COR-L47 (cell line): Measurements from ENCODE around the gene CFAP210.

Source experiments
- DNase-seq: peaks from one replicate; lab custom pipeline; 2025; lab: John Stamatoyannopoulos, UW

Gene CFAP210

GRCh38 chr2:169694113-169694893 lies at the start of gene CFAP210, which contains the start of gene PHOSPHO2:
Gene CFAP210 (minus strand): TSS chr2:169694405. CDS start chr2:169694327, 78 bp downstream.
Gene PHOSPHO2 (plus strand): TSS chr2:169694469. CDS start chr2:169700972, 6,503 bp downstream.
- peak; percentile 95 for DNase-seq

GRCh38 chr2:169743549-169743948 lies 49.3 kb upstream of the CFAP210 start:
- DNase-seq = no peak

DNA sequence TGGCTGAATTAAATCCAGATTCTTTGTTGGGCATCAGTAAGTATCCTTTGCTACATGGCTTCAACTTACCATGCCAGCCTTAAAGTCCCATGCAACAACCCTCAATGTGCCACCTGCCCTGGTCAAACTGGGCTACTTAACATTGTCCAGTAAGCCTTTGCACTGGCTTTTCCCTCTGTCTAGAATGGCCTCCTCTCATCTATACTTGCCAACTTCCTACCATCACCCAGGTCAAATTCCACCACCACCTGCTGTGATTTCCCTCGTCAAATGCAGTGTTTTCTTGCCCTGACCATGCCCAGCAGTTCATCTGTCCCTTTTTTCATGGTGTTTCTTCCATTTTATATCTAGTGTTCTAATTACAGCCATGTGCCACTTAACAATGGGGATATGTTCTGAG lies 45.1 kb upstream of the CFAP210 start:
- DNase-seq = no peak

GRCh38 chr2:169738566-169739229 lies 44.5 kb upstream of the CFAP210 start:
- no peak for DNase-seq

DNA sequence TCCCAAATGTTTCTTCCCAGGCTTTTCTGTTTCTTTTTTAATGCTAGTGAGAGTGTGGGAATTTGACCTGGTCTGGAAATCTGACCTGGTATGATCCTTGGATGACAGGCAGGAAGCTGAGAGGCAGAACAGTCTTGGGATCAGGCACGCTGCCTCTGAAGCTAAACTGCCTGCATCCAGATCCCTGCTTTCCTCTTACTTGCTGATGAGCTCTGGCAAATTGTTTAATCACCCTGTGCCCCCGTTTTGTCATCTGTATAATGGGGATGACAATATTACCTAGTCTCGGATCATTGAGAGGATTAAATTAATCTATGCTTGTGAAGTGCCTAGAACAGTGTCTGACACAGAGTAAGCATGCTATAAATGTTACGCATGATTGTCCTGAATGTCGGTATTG lies 42.7 kb upstream of the CFAP210 start:
- no peak for DNase-seq

- no peak for DNase-seq
Measured at GRCh38 chr2:169735623-169736022, 41.4 kb upstream of the CFAP210 start.

- peak; percentile 48 for DNase-seq
Measured at GRCh38 chr2:169734169-169734847, 40.1 kb upstream of the CFAP210 start.

DNA sequence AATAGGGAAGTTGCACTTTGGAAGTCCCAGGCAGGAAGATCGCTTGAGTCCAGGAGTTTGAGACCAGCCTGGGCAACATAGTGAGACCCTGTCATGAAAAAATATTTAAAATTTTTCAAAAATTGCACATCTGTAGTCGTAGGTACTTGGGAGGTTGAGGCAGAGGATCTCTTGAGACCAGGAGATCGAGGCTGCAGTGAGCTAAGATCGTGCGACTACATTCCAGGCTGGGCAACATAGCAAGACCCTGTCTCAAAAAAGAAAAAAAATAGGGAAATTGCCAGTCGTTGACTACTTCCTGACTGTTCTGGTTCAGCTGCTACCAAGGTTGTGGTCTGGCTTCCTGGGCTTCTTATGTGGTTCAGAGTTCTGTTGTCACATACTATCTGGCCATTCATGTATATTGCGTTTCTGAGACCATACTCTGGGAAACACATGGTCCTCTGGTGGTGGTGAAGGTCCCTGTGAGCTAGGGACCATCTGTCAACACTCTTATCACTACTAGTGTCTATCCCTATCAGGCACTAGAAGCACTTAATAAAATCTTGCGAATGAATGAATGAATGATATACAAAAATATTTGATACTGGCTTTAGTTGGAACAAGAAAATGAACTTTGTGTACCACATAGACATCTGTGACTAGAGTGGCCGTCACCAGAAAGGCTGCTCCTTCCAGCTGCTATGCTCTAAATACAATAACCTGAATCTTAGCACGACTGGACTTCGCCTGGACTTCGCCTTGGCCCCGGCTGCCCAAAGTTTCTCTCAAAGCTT lies 38.6 kb upstream of the CFAP210 start:
- DNase-seq = no peak

DNA sequence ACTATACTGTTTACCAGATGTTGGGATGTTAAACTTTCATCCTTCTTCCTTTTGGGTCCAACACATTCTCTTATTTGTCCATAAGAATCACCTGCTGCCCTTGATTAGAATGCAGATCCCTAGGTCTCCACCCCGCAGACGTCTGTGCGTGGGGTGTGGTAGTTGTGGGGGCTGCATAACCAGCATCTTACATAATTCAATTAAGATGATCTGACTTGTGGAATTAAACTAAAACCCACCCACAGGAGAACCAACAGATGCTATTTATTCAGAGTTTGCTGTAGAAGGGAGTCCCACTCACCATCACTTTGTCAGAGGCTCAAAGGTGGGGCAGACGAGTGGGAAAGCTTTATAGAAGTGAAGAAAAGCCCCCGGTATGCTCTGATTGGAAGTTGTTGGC lies 37.9 kb upstream of the CFAP210 start:
- DNase-seq = no peak

DNA sequence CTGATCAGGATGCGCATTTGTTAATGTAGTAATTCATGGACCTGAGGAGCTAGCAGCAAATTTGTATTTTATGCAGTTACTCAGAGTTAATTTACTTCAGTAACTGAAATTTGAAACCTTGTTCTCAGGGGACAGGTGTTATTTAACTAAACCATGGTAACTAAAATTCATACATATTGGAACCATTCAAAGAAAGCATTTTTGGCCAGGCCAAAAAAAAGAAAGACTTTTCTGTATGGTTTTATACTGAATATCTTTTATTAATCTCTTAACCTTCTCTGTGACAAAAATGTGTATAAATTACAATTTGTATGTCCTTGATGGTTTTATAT lies 35.0 kb upstream of the CFAP210 start:
- DNase-seq = no peak

DNA sequence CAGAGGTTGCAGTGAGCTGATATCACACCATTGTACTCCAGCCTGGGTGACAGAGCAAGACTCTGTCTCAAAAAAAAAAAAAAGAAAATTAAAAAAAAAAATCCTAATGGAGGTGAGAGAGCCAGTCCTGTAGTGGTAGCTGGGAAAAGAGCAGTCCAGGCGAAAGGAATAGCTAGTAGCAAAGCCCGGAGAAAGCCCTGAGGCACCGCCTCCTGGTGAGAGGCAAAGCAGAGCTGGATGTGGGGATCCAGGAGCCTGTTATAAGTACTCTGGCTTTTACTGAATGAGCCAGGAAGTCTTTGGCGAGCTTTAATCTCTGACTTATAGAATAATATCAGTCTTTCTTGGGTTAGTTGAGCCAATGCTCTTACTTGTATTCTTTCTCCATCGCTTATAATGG lies 32.9 kb upstream of the CFAP210 start:
- DNase-seq = no peak

- DNase-seq = no peak
Measured at GRCh38 chr2:169721016-169721415, 26.8 kb upstream of the CFAP210 start.

- no peak for DNase-seq
Measured at GRCh38 chr2:169718930-169719504, 24.8 kb upstream of the CFAP210 start.

DNA sequence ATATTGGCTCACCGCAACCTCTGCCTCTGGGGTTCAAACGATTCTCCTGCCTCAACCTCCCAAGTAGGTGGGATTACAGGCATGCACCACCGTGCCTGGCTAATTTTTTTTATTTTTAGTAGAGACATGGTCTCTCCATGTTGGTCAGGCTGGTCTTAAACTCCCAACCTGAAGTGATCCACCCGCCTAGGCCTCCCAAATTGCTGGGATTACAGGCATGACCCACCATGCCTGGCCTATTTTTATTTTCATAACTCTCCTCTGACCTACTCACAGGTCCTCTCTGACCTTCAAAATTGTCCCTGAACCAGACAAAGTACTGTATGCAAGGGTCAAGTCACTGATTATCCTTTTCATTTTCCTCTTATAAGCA lies 23.5 kb upstream of the CFAP210 start:
- no peak for DNase-seq

DNA sequence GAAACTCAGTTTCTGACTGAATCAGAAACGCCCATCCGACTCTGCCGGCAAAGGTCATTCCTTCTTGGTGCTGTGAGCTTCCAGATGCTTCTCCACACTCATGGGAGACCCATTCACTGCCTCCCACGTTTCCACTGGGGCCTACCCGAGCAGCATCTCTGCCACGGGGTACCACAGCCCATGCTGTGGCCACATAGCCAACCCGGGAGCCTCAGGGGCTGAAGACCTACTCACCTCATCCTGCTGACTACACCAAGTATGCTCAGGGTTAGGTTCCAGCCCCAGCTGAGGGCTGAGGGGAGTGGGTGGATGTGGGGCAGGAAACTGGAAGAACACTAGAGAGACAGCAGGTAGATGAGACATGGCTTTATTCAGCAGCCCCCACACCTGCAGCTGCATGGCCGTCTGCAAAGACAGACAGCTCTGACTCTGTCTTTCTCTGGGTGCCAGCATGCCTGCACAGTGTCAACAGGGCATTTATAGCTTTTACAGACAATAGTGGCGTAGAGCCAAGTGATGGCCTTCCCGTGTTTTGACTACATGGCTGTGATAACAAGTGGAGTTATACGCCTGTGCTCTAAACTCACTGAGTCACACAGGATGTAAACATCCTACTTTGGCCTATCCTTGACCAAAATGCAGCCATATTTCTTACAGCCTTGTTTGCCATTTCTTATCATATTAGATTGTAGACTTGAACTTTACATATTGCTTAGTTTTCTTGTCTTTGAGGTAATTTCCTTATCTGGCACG lies 22.9 kb upstream of the CFAP210 start:
- peak; percentile 78 for DNase-seq

DNA sequence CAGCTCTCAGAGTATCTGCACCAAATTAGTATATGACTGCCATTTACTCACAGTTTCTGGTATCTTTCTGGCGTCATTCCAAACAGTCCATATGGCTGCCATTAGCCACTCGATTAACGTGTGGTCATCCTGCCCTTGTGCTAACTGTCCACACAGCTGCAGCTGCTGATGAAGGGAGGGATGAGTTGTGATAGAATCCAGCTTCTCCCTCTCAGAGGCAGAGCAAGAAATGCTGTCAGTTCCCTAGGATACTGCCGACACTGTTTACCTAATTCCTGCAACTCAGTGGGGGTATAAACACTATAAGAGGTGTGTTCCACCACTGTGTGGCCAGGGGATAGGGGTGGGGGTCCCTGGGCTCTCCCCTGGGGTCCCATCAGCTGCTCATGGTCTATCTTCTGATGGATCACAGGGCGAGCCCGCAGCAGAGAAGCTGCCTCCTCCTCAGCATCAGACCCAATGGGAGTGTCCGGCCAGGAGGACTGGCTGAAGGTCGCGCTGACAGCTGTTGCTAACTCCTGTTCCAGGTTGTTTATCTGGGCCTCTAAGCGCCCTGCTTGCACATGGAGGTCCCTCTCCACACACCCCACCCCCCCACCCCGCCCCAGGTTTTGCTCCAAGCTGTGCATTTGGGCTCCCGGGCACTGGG lies 22.2 kb upstream of the CFAP210 start:
- peak; percentile 69 for DNase-seq

DNA sequence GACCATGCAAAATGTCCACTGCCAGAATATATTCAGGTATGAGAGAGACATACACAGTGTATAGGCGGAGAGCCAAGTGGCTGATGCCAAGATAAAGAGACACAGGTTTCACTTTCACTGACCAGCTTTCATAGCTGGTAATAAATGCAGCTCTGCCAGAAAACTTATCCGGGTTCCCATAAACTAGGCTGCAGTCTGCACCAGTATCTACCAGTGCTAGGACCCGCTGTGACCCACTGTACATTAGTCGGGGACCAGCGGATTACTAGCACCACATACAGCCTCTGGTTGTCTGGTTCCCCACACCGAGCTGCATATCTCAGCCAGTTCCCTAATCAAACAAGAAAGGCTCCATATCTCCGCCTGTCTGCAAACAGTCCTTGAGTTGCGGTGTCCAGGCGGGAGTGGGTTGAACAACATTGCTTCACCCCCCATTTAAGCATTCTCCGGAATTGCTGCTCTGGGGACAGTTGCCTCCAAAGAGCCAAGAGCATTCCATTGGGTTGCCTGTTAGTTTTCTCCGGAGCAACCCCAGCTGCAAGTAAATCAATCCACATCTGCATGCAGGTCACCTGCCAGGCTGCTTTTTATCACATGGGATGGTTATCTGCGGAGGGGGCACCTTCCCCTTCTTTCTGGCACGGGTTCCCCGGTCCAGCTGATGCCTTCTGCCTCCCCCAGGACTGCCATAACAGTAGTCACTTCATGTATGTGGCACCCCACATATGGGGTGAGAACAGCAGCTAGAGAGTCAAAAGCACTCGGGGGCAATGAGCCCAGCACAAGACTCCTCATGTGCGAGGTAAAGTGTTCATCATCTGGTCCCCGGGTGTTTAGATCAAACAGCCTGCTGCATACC lies 21.4 kb upstream of the CFAP210 start:
- DNase-seq = no peak

DNA sequence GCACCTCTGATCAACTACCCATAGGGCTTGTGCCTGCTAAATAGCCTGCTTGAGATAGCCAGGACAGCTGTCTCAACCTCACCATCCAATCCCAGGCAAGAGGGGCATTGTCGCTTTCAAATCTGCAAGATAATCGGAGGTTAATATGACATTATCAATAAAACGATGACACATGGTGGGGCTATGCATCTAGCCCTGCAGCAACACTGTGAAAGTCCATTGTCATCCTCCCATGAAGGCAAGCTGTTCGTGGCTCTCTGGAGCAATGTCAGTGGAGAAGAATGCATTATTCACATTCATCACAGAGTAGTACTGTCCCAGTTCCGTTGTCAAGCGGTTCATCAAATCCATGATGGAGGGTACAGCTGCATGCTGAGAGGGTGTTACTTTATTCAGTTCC lies 20.5 kb upstream of the CFAP210 start:
- DNase-seq = no peak

GRCh38 chr2:169713331-169713730 lies 19.1 kb upstream of the CFAP210 start:
- DNase-seq = no peak

GRCh38 chr2:169712791-169713227 lies 18.6 kb upstream of the CFAP210 start:
- DNase-seq = no peak
